Activated T-cell treated with anti-CD3 and anti-CD28 coated beads, Interleukin-2, amount 50 U/mL, for 24 hours (primary cell): ENCODE results near the gene PTPA.

Experiments
- DNase-seq: peaks from one replicate; pipeline ENCODE4 v3.0.0-alpha.2; 2020
- H3K27ac Mint-ChIP-seq: 2 replicates; pipeline ENCODE4 v1.8.0; 2020; ENCODE audit warnings: mild to moderate bottlenecking, mixed read lengths
- H3K27me3 Mint-ChIP-seq: 2 replicates; pipeline ENCODE4 v1.8.0; 2020; ENCODE audit warnings: mixed read lengths
- H3K36me3 Mint-ChIP-seq: 2 replicates; pipeline ENCODE4 v1.8.0; 2020; ENCODE audit warnings: low read depth, mixed read lengths
- H3K4me1 Mint-ChIP-seq: 2 replicates; pipeline ENCODE4 v1.8.0; 2020; ENCODE audit warnings: low read depth, mixed read lengths
- H3K4me3 Mint-ChIP-seq: 2 replicates; pipeline ENCODE4 v1.8.0; 2020; ENCODE audit warnings: mild to moderate bottlenecking, moderate library complexity, mixed read lengths
- H3K9me3 Mint-ChIP-seq: 2 replicates; pipeline ENCODE4 v1.8.0; 2020; ENCODE audit warnings: mixed read lengths

The PTPA gene

DNA sequence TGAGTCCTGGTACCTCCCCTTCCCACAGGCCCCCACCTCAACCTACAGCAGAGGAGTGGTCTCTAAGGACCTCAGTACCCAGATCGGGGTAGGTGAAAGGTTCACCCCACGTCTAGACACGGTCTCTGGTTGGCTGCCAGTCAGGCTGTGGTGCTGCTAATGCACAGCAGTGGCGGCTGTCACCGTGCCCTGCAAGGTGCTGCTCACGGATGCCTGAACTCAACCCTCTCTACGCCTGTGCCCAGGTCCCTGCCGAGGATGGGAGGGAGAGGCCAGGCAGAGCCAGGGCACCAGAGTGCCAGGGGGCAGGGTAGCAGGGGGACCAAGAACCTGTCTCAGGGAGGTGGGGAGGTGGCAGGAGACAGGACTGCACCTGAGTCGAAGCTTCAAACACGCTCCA is 52.5 kb downstream of the PTPA start:
- Mint-ChIP-seq H3K27me3 (no peaks in the 10 kb centered on the region), H3K4me1 (peaks cover 15% of the 10 kb centered on the region), H3K4me3 (no peak overlapping the region), H3K27ac (no peak overlapping the region), H3K9me3 (no peaks in the 10 kb centered on the region), H3K36me3 (no peaks in the 10 kb centered on the region)
- DNase-seq = no peak

DNA sequence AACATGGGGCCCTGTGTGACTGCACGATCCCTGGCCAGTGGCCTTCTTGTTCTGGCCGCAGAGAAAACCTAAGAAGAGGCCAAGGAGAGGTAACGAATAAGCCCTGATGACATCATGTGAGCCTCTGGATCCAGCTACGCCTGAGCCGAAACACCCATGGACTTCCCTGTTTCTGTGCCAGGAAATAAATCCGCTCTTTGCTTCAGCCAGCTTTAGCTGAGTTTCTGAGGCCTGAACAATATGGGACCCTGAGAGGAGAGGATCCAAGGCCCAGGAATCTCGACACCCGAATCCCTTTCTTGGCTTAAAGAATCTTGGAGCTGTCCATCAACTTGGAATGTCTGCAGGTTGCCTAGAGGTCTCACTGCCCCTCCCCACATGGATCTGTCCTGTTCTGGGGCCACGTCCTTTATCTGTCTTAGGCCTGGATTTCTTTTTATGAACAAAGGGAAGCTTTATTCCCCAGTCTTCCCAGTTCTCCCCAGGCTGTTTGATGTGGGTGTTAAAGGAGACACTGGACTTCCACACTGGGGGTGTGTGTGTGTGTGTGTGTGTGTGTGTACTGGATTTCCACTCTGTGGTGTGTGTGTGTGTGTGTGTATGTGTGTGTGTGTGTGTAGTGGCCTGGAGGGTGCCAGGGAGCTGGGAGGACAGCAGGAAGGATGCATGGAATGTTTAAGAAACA is 53.2 kb downstream of the PTPA start:
- no peak overlapping the region for H3K27ac Mint-ChIP-seq
- H3K36me3 Mint-ChIP-seq = no peaks in the 10 kb centered on the region
- H3K27me3 Mint-ChIP-seq = no peaks in the 10 kb centered on the region
- no peak overlapping the region for H3K4me3 Mint-ChIP-seq
- no peaks in the 10 kb centered on the region for H3K9me3 Mint-ChIP-seq
- H3K4me1 Mint-ChIP-seq = peaks cover 15% of the 10 kb centered on the region
- DNase-seq = no peak

DNA sequence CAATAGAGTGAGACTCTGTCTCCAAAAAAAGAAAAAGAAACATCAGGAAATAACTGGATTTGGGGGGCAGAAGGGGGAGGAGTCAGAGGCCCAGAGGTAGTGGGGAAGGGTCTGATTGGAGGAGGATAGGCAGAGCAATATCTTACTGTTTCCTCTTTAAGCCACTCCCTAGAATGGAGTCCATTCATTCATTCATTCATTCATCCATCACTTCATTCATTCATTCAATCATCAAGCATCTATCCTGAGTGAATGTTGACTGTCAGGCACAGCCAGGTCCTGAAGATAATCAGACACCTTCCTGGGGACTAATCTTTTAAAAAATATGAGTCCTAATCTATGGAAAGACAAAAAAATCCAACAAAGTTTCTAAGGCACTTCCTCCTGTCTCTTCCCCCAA is 54.0 kb downstream of the PTPA start:
- Mint-ChIP-seq H3K36me3 (no peaks in the 10 kb centered on the region), H3K4me3 (no peak overlapping the region), H3K27me3 (no peaks in the 10 kb centered on the region), H3K4me1 (peaks cover 18% of the 10 kb centered on the region), H3K9me3 (no peaks in the 10 kb centered on the region), H3K27ac (no peak overlapping the region)
- no peak for DNase-seq

DNA sequence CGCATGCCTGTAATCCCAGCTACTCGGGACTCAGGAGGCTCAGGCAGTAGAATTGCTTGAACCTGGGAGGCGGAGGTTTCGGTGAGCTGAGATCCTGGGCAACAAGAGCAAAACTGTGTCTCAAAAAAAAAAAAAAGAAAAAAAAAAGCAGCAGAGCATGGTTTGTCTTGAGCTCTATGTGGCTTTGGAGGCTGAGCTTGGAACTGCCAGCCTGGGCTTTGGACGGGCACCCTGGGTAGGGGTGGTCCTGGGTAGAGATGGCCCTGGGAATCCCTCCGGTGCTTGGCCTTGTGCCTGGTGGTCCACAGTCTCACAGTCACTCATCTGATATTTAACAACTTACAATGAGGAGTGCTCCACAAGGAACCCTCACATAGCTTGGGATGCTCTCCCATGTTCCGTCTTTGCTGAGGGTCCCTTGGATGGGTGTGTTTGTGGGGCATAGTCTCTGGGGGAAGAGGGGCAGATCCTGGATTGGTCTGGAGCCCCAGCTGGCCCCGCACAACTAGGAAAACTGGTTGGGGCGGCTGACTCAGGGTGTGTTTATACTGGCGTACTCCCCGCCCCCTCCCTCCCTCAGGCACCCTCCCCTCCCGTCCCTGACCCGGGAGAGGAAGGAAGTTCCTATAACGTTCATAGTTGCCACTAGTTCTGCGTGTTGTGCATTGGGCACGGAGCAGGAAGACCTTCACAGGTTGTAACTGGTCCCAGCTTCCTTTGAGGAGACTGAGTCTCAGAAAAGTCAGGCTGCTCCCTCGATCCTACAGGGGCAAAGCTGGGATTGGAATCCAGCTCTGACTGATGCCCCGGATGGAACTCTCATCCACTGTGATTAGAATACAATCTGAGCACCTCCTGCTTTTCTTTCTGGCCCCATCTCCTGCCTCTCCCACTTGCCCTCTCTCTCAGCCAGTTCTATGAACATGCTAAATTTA is 55.7 kb downstream of the PTPA start:
- Mint-ChIP-seq H3K27me3 (peaks cover 2% of the 10 kb centered on the region), H3K4me1 (peaks cover 25% of the 10 kb centered on the region), H3K4me3 (peak overlapping the region; percentile 20), H3K9me3 (no peaks in the 10 kb centered on the region), H3K27ac (no peak overlapping the region), H3K36me3 (no peaks in the 10 kb centered on the region)
- peak; percentile 45 for DNase-seq

DNA sequence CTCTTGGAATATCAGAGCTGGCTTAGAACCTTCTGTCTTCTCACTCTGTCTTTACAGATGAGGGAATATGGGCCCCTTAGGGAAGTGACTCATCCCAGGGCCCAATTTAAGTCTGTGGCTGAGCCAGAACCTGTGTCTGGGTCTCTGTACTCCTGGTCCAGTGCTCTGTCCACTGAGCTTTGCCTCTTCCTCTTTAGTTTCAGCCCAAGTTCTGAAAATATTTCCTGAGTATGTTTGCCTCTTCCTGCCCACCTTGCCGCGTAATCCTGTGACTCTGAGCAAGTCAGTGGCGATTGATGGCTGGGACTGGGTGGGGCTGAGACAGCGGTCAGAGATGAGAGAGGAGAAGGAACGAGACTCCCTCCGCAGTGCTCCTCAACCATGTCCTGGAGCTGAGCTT is 59.0 kb downstream of the PTPA start:
- Mint-ChIP-seq H3K36me3 (no peaks in the 10 kb centered on the region), H3K4me3 (no peak overlapping the region), H3K27ac (no peak overlapping the region), H3K27me3 (peaks cover 15% of the 10 kb centered on the region), H3K9me3 (no peaks in the 10 kb centered on the region), H3K4me1 (peaks cover 29% of the 10 kb centered on the region)
- no peak for DNase-seq

DNA sequence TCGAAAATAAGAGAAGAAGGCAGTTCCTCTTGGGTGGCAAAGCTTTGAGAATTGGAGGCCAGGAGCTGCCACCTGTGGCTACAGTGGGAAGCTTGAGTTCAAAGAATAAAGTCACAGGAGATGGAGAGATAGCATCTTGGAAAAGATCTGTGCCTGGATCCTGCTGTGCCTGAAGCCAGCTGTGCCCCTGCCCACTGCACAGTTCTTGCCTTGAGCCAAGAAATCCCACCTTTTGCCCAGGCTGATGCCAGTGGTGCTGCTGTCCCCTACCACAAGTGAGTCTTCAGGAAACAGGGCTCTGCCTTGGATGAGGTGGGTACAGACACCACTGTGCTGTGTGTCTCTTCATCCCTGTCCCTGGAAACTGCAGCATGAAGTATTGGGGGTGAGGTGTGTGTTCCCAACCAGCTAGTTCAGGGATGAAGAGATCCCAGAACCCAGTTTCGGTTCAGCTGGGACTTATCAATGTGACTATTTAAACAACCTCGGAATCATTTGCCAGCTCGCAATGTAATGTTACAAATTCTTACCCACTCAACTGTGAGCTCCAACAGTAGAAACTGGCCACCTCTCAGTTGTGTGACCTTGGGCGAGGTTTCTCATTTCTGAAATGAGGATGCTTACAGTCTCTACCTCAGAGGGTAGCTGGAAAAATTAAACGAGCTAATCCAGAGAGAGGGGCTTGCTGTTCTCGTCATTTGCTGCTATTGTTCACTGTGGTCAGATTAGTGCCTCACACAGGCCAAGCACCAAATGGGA is 61.0 kb downstream of the PTPA start:
- Mint-ChIP-seq H3K27ac (peak overlapping the region; percentile 26), H3K36me3 (no peaks in the 10 kb centered on the region), H3K27me3 (peaks cover 15% of the 10 kb centered on the region), H3K4me3 (no peak overlapping the region), H3K4me1 (peaks cover 29% of the 10 kb centered on the region), H3K9me3 (no peaks in the 10 kb centered on the region)
- DNase-seq = no peak

DNA sequence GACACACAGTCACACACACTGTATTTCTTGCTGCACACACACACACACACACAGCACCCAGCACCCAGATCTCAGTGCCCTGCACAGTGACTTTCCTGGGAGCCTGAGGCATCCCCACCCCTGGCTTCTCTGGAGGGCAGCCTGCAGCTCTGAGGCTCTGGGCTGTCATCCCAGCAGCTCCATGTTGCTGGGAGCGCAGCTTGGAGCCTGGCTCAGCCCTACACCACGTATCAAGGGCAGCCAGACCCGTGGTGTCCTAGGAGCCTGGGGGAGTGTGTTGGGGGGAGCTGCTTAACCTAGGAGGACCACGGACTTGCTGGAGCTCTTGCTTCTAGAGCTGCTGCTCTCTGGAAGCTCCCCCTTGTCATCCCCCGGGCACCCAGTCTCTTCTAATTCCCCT is 61.6 kb downstream of the PTPA start:
- no peaks in the 10 kb centered on the region for H3K9me3 Mint-ChIP-seq
- H3K4me1 Mint-ChIP-seq = peaks cover 23% of the 10 kb centered on the region
- peaks cover 15% of the 10 kb centered on the region for H3K27me3 Mint-ChIP-seq
- no peak overlapping the region for H3K27ac Mint-ChIP-seq
- no peak for DNase-seq
- H3K4me3 Mint-ChIP-seq = no peak overlapping the region
- no peaks in the 10 kb centered on the region for H3K36me3 Mint-ChIP-seq

DNA sequence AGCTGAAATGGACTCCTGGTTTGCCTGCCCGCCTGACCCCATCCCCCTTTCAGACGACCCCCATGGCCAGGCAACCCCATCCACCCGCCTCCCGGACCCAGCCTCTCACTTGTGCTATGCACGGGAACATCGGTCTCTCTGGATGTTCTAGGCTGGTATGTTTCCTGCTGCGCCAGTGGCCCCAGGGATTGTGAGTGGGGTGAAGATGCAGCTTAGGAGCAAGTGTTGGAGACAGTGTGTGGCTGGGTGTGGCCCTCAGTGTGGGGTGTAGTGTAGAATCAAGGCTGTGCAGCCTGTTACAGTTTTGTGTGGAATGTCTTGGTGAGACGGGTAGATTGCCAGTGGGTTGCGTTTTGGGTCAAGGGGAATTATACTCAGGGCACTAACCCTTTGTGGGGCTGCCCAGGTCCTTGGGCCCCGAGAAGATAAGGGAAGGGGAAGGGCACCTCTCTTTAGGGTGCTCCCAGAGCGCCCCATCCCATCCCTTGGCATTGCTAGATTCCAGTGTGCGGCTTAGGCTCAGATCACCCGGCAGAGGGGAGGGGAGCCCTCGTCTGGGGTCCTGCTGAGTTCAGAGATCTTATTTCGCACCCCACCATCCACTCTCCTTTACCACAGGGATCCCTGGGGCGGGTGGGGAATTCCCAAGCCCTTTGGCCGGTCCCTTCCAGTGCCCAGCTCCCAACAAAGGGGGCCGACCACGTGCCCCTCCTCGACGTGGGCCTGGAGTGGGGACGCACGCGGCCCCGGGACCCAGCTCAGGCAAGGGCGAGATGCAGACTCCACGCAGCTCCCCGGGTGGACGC is 62.3 kb downstream of the PTPA start:
- H3K27me3 Mint-ChIP-seq = peaks cover 15% of the 10 kb centered on the region
- peaks cover 20% of the 10 kb centered on the region for H3K4me1 Mint-ChIP-seq
- H3K4me3 Mint-ChIP-seq = peak overlapping the region; percentile 31
- no peaks in the 10 kb centered on the region for H3K36me3 Mint-ChIP-seq
- no peaks in the 10 kb centered on the region for H3K9me3 Mint-ChIP-seq
- H3K27ac Mint-ChIP-seq = no peak overlapping the region
- no peak for DNase-seq

DNA sequence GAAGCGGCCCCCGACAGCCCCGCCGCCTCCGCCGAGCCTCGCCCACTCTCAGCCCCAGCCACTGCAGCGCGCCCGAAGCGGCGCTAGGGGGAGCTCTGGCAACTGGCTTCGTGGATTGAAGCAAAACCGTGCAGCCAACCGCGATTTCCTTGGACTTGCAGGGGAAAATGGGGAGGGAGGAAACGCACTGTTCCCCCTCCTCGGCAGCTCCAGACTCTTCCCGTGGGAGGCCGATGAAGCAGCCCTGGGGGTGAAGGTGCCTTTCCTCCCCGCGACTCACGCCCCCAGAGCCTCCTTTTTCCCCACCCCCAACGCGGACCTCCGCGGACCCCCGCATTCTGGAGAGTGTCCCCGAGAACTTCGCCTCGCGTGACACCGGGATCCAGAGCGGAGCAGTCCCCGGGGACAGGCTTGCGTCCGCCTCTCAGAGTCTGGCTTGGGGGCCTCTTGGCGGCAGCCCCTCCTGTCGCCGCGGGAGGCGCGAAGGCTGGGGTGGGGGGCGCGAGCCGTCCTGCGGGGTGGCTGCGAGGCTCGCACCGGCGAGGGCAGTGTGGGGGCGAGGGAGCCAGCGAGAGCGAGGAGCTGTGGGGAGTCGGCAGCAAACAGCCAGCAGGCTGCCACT is 63.0 kb downstream of the PTPA start:
- DNase-seq = peak; percentile 90
- Mint-ChIP-seq H3K4me3 (peak overlapping the region; percentile 78), H3K9me3 (no peaks in the 10 kb centered on the region), H3K27me3 (peaks cover 19% of the 10 kb centered on the region), H3K27ac (peak overlapping the region; percentile 22), H3K4me1 (peaks cover 22% of the 10 kb centered on the region), H3K36me3 (no peaks in the 10 kb centered on the region)

DNA sequence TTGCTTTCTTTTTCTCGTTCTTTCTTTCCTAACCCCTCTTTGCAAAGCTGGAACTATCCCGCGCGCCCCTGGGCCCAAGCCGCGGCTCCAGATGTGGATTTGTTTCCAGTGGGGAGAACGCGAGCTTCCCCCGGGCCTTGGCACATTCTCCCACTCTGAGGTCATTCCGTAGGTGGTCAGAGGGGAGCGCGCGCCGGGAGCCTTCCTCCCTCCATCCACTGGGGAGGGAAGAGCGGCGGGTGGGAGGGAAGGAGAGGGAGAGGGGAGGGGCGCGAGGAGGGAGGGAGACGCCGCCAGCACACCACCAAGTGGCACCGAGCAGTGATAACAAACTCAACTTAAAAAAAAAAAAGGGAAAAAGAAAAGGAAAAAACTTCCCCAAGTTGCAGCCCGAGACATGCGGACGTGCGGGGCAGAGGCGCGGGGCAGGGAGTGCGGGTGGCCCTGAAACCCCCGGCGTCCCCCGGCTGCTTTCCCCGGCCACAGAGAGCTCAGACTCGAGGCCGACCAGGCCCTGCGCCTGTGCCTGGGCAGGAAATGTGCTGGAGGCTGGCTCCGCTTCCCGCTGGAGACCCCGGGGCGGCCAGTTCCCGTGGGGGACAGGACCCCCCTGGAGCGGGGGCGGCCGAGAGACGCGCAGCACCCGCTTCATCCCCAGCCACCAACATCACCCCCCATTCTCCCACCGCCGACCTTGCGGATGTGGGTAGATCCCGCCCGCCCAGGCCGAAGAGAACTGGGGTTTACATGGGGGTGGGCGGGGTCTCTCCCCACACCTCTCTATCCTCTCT is 63.7 kb downstream of the PTPA start:
- Mint-ChIP-seq H3K9me3 (no peaks in the 10 kb centered on the region), H3K27me3 (peaks cover 19% of the 10 kb centered on the region), H3K27ac (peak overlapping the region; percentile 75), H3K36me3 (no peaks in the 10 kb centered on the region), H3K4me3 (peak overlapping the region; percentile 78), H3K4me1 (peaks cover 21% of the 10 kb centered on the region)
- DNase-seq = peak; percentile 61

DNA sequence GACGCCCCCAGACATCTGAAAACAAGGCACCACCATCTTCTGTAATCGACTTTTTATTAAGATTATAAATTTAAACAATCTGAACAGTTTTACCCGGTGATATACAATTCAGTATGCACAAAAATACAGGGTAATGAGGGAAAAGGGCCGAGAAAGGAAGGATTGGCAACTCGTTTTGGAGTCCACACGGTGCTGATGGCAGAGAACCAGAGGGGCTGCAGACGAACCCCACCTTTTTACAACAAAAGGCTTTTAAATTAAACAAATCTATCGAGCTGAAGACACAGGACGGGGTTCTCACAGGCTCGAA is 64.3 kb downstream of the PTPA start:
- Mint-ChIP-seq H3K9me3 (no peaks in the 10 kb centered on the region), H3K27me3 (peaks cover 19% of the 10 kb centered on the region), H3K36me3 (no peaks in the 10 kb centered on the region), H3K4me1 (peaks cover 16% of the 10 kb centered on the region), H3K27ac (peak overlapping the region; percentile 75), H3K4me3 (peak overlapping the region; percentile 78)
- DNase-seq = no peak

DNA sequence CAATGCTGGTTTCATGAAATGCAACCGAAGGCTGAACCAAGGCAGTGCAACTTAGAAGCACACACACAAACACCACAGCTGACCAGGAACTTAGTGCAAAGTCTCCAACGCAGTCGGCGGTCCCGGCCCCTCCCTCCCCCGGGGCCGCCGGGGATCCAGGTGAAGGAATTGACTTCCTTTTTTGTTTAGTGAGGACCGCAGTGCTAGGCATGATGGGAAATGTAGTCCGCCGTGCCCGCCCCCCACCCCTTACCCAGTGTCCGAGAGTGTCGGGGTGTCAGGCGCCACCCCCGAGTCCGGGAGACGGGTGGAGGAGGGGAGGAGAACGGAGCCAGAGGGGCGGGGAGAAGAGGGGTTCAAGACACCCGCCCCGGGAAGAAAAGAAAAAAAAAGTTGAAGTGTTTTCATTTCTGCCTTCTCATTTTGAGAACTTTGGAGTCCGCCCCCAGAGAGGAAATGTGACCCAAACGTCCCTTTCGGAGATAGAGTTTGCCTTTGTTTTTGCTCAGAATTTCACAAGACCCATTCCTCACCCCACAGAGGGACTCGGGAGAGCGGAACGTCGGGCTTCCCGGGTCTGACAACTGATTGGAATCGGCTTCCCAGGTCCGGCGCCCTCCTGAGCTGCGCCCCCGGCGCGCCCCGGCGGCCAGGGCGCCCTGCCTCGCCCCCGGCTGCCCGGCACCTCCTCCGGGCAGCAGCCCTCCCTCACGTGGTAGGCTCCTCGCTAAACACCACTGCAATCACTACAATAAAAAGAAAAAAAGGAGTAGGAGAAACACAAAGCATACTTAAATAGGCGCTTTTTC is 64.8 kb downstream of the PTPA start:
- Mint-ChIP-seq H3K4me1 (peaks cover 12% of the 10 kb centered on the region), H3K27me3 (peaks cover 19% of the 10 kb centered on the region), H3K9me3 (no peaks in the 10 kb centered on the region), H3K4me3 (peak overlapping the region; percentile 78), H3K36me3 (no peaks in the 10 kb centered on the region), H3K27ac (peak overlapping the region; percentile 75)
- peak; percentile 72 for DNase-seq
